NCI-H460 (cell line): Measurements from ENCODE around the gene HDAC4. TPM values are rescaled to one million over a fixed set of nuclear protein-coding genes. Genes with fewer than 3 reads are reported as not detected.

Experiments
- DNase-seq: peaks from one replicate; pipeline ENCODE4 v3.0.0-alpha.2; 2016; ENCODE audit warnings: low read depth; ENCODE audit errors: extremely low read depth
- total RNA-seq: library from RNA; depleted of rRNA; stranded (reverse); fragments of >200 nt; shearing (Covaris generic); gene quantifications from 2 replicates; pipeline ENCODE4 v1.2.3, GENCODE V29; 2014

HDAC4 gene
- total RNA-seq, 1 experiment from 2014 or later: 21.0 TPM

DNA sequence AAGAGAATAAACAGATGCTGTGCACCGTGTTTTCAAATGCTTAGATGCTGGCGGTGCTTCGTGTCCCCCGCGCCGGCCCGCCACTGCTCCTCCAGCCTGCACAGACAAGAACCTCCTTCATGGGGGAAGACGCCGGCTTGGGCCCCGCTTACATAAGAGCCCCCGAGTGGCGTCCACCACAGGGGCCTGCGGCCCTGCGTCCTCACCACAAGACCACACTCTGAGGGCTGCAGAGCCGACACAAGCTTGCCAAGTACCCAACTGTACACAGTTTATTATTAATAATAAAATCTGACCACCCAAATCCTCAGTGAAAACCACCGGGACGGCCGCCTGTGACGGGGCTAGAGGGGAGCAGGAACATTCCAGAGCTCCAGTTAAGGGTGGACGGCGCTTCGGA is 232.2 kb downstream of the HDAC4 start:
- DNase-seq: no peak

DNA sequence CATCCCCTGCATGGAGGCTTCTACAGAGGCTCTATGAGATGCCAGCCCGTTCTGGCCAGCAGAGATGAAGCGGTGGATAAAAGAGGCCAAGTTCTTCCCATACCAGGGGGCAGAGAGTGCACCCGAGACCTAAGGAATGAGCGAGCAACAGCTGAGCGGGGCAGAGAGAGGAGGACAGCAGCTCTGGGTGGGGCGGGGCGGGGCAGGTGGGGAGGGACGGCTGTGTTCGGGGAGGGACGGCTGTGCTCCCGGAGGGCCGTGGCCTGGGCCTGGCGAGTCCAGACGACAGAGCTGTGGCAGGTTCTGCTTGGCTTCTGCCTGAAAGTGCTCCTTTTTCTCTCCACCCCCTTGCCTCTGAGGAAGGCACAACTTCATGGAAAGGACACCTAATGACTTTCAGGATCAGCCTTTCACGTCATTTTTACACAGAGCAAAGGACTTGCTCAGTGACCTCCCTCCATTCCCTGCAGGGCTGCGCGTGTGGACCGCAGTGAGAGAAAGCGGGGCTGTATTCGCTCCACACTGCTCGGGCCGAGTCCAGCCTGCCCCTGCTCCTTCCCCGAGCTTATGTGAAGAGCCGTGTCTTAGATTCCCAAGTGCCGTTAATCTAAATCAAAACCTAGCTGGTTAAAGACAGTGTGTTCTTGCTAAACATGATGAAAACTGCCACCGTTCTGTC is 232.9 kb downstream of the HDAC4 start:
- DNase-seq: no peak

DNA sequence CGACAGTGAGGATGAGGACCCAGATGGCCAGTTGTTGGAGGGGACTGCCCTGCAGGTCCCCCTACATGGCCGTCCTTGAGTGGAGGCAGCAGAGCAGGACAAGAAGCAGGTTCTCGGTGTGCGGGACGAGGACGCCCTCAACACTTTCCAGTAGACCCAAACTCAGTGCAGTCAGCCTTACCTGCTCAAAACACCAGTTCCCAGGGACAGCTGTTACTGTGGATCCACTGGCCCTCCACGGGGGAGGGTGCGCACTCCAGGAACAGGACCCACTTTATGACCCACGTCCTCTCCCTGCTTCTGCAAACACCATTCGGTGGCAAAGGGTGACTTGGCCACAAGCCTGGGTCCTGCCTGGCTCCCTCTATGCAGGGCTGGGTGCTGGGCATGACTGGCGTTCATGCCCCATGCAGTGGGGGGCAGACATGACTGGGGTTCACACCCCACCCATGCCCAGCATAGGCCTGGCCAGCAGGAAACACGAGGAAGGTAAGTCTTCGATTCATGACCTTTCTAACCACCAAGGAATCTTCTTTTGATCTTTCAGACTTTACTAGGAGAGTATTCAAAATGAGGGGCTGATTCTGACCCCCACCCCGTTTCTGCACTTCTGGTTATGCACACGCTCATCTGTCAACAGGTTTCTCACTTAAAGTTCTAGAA is 233.7 kb downstream of the HDAC4 start:
- no peak for DNase-seq

DNA sequence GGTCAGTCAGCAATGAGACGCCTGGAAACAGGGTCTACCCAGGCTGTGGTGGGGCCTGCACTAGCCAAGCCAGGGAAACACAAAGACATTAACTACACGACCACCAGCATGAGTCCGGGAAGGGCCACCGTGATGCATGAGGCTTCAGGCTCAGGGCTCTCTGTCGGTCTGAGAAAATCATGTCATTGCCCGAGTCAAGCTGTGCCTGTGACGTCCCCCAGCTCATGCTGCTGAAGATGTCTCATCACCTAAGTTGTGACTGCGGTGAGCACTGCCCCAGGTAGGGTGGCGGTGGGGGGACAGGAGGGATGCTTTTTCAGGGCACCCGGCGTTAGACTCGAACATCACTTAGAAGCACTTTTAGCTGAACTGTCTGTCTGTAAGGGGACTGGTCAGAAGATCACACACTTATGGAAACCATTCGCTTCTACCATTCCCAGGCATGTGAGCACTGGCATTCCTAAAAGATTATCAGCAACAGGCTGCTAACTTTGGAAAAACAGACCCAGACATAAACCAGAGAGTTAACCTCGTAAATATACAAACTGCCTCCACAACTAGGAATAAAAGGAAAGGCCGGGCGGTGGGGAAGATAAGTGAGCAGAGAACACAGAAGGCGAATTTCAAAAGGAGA is 234.5 kb downstream of the HDAC4 start:
- DNase-seq: no peak

DNA sequence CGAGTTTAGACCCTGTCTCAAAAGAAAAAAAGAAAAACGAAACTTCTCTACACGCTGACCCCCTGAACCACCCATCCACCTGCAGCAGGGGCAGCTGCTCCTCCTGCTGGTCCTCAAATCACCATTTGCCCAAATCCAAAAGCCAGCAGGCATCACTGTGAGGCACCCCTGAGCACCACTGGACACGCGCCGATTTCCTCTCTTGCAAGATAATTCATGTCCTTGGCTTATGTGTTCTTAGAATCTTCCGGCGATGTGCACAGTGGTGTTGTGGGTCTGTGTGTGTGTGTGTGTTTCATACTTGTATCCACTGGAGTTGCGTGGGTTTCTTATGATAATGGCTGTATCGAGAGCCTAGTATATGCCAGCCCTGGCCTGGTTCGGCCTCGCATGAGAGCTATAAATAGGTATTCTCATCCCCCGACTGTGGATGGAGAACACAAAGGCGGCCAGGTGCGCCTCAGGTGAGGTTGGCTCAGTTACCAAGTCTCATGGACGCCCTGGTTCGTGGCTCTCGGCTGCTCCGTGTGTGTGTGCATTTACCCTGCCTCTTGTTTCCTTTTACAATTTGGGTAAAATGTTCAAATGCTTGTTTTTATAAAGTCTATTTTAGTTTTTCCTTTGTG is 235.5 kb downstream of the HDAC4 start:
- DNase-seq: no peak

DNA sequence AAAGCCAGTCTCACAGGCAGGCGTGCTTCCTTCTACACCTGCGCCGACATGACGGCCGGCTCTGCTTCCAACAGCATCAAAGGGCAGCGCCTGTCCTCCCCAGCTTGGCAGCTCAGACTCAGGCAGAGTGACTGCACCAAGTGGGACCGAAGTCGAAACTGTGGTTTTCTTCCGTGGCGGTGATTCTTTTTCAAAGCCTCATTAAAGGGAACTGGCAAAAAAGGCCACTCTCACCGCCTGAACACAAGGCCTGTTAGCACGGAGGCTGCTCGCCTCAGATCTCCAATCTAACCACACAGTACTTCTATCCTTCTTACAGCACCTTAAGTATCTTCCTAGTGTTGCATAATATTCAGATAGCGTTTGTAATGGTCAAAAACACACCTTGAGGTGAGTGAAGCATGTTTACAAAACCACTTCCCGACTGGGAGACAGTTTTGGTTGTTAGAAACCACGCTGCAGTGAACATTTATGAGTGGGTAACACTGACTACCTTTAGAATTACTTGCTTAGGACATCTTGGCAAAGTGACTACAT is 236.4 kb downstream of the HDAC4 start:
- no peak for DNase-seq

DNA sequence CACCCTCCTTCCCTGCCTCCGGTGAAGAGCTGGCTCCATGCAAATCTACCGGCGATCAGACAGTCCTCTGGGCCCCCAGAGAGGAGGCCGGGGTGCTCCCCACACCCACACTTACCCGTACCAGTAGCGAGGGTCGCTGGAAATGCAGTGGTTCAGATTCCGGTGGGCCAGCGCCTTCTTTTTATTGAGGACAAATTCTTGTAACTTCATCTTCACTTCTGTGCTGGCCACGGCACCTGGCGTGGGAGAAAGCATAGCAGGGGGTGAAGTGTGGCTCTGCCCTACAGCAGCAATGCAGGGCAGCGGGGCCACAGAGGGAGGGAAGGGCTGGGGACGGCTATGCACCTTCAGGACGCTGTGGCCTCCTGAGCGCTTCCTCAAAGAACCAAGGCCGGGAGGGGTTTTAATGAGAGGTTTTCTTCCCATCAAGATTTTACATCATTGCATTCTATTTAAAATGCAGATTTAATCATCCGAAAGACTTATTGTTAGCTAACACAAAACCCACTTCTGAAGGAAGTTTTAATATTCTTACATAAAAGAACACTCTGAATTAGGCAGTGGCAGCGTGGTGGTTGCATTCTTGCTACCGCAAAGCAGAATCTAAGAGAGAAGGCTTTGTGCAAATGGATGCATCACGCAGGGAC is 237.0 kb downstream of the HDAC4 start:
- DNase-seq: no peak

DNA sequence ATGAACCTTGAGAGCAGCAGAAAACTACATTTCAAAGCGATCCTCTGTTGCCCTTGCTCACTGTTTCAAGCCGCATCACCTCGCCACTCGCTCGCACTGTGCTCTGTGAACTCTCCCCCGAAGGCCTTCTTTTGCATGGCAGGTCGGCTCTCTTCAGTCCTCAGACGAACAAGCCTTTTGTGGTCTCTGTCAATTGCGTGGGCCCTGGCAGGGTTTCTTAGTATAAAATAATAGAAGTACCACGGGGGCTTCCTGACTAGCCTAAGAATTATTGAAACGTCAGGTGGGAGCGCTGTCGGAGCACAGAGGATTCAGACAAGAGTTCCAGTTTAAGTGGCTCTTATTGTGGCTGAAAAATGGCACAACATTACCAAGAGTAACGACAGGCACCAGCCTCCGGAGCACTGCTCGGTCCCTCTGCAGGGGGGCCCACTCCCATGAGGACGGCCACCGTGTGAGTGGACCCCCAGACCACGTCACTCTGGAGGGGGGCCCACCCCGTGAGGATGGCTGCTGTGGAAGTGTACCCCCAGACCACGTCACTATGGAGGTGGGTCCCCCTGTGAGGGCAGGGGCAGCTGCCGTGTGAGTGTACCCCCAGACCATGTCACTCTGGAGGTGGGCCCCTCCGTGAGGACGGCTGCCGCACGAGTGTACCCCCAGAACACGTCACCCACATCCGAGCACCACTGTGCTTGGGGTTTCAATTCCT is 237.7 kb downstream of the HDAC4 start:
- DNase-seq: no peak

DNA sequence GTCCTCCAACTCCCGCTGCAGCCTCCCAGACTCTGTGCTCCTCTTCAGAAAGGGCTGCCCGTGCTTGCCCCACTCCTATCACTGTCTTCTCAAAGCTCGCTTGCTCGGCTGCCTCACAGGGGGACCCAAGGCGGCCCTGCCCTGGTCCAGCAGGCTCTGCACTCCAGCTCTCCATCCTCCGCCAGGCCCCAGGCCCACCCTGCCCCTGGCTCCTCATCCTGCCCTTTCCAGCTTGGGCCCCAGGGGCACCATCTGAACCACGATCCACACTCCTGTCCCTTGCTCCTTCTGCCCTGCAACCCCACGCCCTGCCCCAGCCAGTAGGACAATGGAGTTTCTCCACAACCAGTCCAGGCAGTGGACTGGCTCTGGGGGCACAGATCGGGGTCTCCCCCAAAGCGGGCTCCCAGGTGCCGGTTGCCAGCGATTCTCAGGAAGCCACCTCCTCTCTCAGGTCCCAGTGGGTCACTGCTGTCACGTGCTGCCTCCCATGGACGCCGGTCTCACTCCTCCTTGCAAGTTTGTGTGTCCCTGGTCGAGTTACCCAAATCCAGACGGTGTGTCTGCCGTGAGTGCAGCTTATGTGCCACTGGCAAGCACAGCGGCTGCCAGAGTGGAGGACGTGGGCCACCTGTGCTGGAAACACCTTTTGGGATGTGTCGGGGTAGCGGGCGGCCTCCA is 238.5 kb downstream of the HDAC4 start:
- DNase-seq: no peak

DNA sequence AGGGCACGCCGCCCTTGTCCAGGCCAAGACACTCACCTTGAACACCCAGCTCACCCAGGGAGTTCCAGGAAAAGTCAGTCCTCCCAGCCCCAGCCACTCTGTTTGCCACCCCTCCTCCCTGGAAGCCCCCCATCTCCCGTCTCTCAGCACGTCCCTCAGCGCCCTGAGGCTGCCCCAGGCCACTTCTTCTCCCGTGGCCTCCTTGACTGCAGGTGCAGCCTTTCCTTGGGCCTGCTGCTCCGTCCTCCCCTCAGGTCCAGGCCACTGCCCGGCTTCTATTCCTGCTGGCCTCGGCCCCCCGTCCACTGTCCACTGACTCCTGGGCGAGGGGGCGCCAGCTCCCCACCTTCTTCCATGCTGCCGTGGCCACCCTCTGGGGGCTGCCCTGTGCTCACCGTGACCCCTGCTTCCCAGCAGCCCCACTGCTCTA is 239.1 kb downstream of the HDAC4 start:
- DNase-seq: no peak

DNA sequence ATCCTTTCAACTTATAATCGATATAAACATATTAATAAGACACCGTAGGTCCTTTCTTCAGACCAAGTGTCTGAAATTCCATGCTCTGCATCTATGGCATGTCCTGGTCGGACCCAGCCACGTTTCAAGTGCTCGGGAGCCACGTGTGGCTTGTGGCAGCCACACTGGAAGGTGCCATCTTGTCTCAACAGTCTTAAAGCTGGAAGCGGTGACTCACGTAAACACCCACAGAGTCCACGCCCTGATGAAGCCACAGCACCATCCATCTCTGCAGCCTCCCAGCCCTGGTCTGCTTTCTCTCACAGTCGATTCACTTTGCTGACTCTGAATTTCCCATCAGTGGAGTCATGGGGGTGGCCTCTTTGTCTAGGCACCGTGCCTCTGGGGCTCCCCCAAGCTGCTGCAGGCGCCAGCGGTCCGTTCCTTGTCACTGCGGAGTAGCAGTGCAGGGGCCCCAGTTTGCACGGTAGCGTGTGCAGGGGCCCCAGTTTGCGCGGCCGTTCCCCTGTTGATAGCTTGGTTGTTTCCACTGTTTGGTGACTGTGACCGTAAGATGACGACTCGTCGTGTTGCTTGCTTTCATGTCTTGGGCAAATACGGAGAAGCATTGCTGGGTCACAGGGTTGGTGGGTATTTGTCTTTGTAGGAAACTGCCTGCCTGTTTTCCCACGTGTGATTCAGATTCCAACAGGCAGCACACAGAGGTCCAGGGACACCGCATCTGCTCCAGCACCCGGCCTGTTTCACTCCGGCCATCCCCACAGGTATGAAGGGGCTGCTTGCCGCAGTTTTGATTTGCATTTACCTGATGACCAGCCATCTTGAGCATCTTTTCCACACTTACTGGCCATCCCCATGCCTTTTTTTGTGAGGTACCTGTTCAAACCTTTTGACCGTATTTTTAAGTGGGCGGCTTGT is 240.3 kb downstream of the HDAC4 start:
- no peak for DNase-seq

DNA sequence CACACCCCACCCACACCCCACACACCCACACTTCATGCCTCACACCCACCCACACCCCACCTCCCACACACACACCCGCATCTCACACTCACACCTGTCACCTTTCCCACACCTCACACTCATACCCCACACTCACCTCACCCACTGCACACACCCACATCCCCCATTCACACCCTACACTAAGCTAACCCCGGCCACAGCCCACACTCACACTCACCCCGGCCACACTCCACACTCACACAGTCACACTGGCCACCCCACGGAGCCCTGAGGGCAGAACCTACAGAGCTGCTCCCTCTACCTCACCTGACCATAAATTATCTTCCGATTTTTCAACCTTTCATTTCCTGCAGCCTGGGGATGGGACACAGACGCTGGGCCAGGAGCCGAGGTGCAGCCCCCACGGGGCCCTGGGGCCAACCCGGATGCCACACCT is 241.3 kb downstream of the HDAC4 start:
- DNase-seq: no peak

DNA sequence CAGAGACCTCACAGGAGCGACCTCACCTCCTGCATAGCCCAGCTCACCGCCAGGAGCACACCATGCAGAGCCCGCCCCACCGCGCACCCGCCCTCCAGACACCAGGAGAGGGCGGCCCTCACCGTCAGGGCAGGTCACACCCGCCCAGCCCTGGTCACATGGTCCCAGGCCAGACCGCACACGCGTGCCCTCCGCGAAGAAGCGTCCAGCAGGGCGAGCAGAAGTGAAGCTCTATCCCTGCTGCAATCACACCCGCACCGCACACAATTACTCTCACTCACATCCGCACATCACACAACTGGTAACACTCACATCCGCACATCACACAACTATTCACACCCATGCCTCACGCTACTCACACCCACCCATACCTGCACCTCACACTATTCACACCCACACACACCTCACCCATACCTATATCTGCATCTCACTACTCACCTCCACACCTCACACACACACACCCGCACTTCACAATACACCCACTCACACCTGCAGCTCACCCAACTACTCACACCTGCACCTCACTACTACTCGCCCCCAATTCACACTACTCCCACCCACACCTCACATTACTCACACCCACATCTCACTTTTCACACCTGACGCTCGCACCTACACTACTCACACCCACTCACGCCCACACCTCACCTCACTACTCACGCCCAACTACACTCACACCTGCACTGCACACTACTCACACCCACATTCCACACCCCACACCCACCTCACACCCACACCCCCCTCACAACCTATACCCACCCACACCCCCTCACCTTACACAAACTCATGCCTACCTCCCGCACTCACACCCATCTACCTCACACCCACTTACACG is 242.0 kb downstream of the HDAC4 start:
- DNase-seq: no peak

DNA sequence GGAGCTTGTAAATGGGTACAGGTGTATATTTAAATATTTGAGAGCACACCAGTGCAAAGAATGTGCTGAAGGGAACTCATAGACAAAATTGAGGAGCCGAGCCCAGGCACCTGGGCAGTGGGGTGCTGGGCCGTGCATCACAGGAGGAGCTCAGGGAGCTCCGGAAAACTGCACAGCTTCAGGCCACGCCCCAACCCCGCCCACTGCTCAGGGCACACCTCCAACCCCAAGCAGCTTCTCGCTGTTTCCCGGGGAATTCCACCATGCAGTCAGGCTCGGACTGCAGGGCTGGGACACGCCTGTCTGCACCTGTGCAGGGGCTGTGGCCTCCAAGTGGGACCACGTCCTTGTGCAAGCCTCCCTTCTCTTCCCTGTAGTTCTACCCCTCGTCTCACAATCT is 243.0 kb downstream of the HDAC4 start:
- DNase-seq: peak; percentile 16

DNA sequence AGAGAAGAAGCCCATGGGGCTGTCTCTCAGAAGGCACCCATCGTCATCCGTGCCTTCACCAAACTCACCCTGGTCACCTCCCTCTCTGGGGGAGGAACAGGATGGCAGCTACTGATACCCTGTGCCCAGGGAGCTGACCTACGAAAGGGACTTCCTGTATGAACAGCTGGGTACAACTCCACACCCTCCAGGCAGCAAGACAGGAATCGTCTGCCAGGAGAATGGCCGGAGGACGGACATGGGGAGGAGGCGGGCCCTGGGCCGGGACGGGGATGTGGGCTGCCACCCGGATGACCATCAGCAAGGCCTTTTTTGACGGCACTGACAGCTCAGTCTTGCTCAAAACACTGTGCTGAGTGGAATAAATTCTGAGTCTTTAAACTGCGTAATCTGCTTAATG is 243.6 kb downstream of the HDAC4 start:
- no peak for DNase-seq

DNA sequence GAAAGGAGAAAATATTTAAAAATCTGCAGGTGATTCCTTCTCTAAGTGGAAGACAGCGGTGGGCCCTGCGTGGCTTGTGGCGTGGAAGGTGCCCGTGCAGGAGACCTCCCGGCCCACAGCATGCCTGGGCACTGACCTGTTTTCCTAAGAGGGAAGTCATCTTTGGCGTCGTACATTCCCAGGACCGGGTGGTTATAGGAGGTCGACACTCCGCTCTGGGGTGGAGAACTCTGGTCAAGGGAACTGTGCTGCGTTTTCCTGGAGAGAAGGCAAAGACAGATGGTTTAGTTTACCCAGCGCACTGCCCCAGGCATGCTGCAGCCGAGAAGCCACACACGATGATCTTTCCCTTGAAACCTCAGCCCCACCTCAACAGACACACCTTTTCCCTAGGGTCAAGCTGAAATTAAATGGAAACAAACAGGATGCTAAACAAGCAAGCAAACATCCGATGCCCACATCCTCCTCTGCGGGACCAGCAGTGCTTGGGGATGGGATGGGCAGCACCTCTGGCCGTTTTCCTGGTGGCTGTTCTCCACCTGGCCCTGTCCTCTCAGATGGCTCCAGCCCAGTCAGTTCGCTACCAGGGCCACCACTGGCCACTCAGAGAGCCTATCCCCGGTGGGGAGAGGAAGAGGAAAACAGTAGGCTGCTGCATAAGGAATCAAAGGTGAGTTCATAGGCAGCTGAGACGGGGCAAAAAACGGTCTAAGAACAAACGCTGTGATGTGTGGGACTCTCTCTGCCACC is 244.1 kb downstream of the HDAC4 start:
- DNase-seq: no peak
